H1 (cell line): ENCODE measurements around the gene ZMYM2. TPM values are rescaled to one million over a fixed set of nuclear protein-coding genes. Genes with fewer than 3 reads are reported as not detected.

Experiments used
- CTCF ChIA-PET: fragments of 300-600 bp; sonication (Branson Sonifier 250); formaldehyde crosslinking; loops from one replicate; lab custom pipeline; 2021; ENCODE audit not compliant: partially characterized antibody; lab: Charles Lee
- POLR2A ChIA-PET: fragments of 300-600 bp; sonication (Branson Sonifier 250); formaldehyde crosslinking; loops from one replicate; lab custom pipeline; 2021; ENCODE audit warnings: inconsistent platforms; ENCODE audit not compliant: partially characterized antibody; lab: Charles Lee
- DNase-seq, 2 experiments: peaks; one replicate each; pipeline versions ENCODE4 v3.0.0 to v3.0.0-alpha.2; 2010 to 2022; ENCODE audit warnings: low spot score in 2 of 2, low read depth in 1 of 2, mixed read lengths in 1 of 2
- FAIRE-seq: peaks from 2 replicates; lab custom pipeline; 2011; peaks lifted over from hg19 to GRCh38; lab: Jason Lieb, UNC
- H2AFZ ChIP-seq: 2 replicates; pipeline ENCODE4 v1.8.1; 2012; ENCODE audit warnings: low read length, inconsistent platforms
- H2AK5ac ChIP-seq: 2 replicates; pipeline ENCODE4 v1.6.1; 2013; ENCODE audit warnings: low read depth, low read length
- H2BK120ac ChIP-seq: replicated peaks from 2 replicates; pipeline ENCODE3; 2013; ENCODE audit warnings: low read depth, low read length, inconsistent platforms
- H2BK12ac ChIP-seq: 2 replicates; pipeline ENCODE4 v1.6.1; 2013; ENCODE audit warnings: low read depth, low read length
- H2BK15ac ChIP-seq: 2 replicates; pipeline ENCODE4 v1.6.1; 2013; ENCODE audit warnings: low read length
- H2BK20ac ChIP-seq: 2 replicates; pipeline ENCODE4 v1.6.1; 2013; ENCODE audit warnings: low read length
- H2BK5ac ChIP-seq: 2 replicates; pipeline ENCODE4 v1.6.1; 2013; ENCODE audit warnings: low read depth, low read length
- H3K14ac ChIP-seq: 2 replicates; pipeline ENCODE4 v1.6.1; 2013; ENCODE audit warnings: inconsistent platforms; ENCODE audit not compliant: insufficient read length
- H3K18ac ChIP-seq: 2 replicates; pipeline ENCODE4 v1.6.1; 2013; ENCODE audit warnings: low read length; ENCODE audit errors: extremely low read depth
- H3K23ac ChIP-seq: 2 replicates; pipeline ENCODE4 v1.6.1; 2013; ENCODE audit warnings: inconsistent platforms; ENCODE audit not compliant: insufficient read length
- H3K23me2 ChIP-seq: 2 replicates; pipeline ENCODE4 v1.6.1; 2013; ENCODE audit warnings: low read depth, low read length
- H3K27ac ChIP-seq: 2 replicates; pipeline ENCODE4 v1.6.1; 2011; ENCODE audit warnings: low read depth, low read length, inconsistent platforms
- H3K27me3 ChIP-seq, 4 experiments: replicated peaks in 1 of 4; 1 replicate in 1 of 4; 2 replicates in 3 of 4; pipeline versions ENCODE4 v1.6.1 to v1.8.1; 2011 to 2013; ENCODE audit warnings: low read length in 3 of 4, mild to moderate bottlenecking in 3 of 4, inconsistent platforms in 2 of 4, mixed read lengths in 2 of 4, moderate library complexity in 1 of 4; ENCODE audit not compliant: control insufficient read depth in 3 of 4, insufficient read depth in 3 of 4; ENCODE audit errors: extremely low read depth in 1 of 4
- H3K36me3 ChIP-seq, 4 experiments: 2 replicates each; pipeline versions ENCODE4 v1.6.1 to v1.8.1; 2011 to 2013; ENCODE audit warnings: mild to moderate bottlenecking in 4 of 4, low read length in 3 of 4, moderate library complexity in 2 of 4, control low read depth in 1 of 4, inconsistent platforms in 1 of 4; ENCODE audit not compliant: insufficient read depth in 4 of 4, control insufficient read depth in 2 of 4
- H3K4ac ChIP-seq: replicated peaks from 2 replicates; pipeline ENCODE3; 2013; ENCODE audit warnings: low read length, low read depth, mixed read lengths, inconsistent platforms; ENCODE audit not compliant: insufficient read length
- H3K4me1 ChIP-seq, 4 experiments: replicated peaks in 1 of 4; 1 replicate in 1 of 4; 2 replicates in 3 of 4; pipeline versions ENCODE4 v1.6.1 to v1.8.1; 2011 to 2013; ENCODE audit warnings: low read length in 3 of 4, inconsistent platforms in 2 of 4, mixed read lengths in 1 of 4; ENCODE audit not compliant: insufficient read depth in 4 of 4, control insufficient read depth in 3 of 4
- H3K4me2 ChIP-seq, 2 experiments: 2 replicates each; pipeline versions ENCODE4 v1.6.1 to v1.8.1; 2011 to 2013; ENCODE audit warnings: low read depth in 2 of 2, low read length in 2 of 2, control low read depth in 1 of 2, inconsistent platforms in 1 of 2, mild to moderate bottlenecking in 1 of 2; ENCODE audit not compliant: insufficient read depth in 1 of 2
- H3K4me3 ChIP-seq, 4 experiments: fragments of 200-600, 300-600 bp in 1 of 4; sonication (generic), shearing (Covaris generic), sonication (Bioruptor Twin) in 1 of 4; 2 replicates each; pipeline versions ENCODE4 v1.5.1 to v1.8.1; 2011 to 2016; ENCODE audit warnings: low read length in 4 of 4, low read depth in 3 of 4, control low read depth in 2 of 4, inconsistent platforms in 2 of 4, mild to moderate bottlenecking in 2 of 4, mixed read lengths in 1 of 4, moderate library complexity in 1 of 4; ENCODE audit not compliant: insufficient read depth in 2 of 4; ENCODE audit errors: extremely low read depth in 1 of 4
- H3K56ac ChIP-seq: replicated peaks from 2 replicates; pipeline ENCODE3; 2013; ENCODE audit warnings: low read depth, mild to moderate bottlenecking, mixed read lengths, low read length, inconsistent platforms; ENCODE audit not compliant: insufficient read length
- H3K79me1 ChIP-seq: 2 replicates; pipeline ENCODE4 v1.6.1; 2013; ENCODE audit warnings: low read depth, low read length, control low read depth
- H3K79me2 ChIP-seq, 2 experiments: 2 replicates each; pipeline versions ENCODE4 v1.6.1 to v1.8.1; 2012 to 2013; ENCODE audit warnings: low read length in 2 of 2, mild to moderate bottlenecking in 2 of 2, inconsistent platforms in 1 of 2; ENCODE audit not compliant: insufficient read depth in 2 of 2, control insufficient read depth in 1 of 2
- H3K9ac ChIP-seq, 4 experiments: replicated peaks in 1 of 4; 1 replicate in 1 of 4; 2 replicates in 3 of 4; pipeline versions ENCODE4 v1.6.1 to v1.8.1; 2011 to 2013; ENCODE audit warnings: low read depth in 3 of 4, low read length in 3 of 4, control low read depth in 2 of 4, mild to moderate bottlenecking in 2 of 4, moderate library complexity in 2 of 4, inconsistent platforms in 1 of 4; ENCODE audit errors: extremely low read depth in 1 of 4
- H3K9me3 ChIP-seq, 2 experiments: 2 replicates each; pipeline versions ENCODE4 v1.6.1 to v1.8.1; 2012 to 2013; ENCODE audit warnings: mild to moderate bottlenecking in 2 of 2, moderate library complexity in 2 of 2, control low read depth in 1 of 2, inconsistent platforms in 1 of 2, low read depth in 1 of 2, low read length in 1 of 2, mixed read lengths in 1 of 2; ENCODE audit not compliant: insufficient read depth in 2 of 2
- H4K20me1 ChIP-seq, 2 experiments: replicated peaks in 1 of 2; 2 replicates each; pipeline versions ENCODE3 to v1.8.1; 2011 to 2013; ENCODE audit warnings: inconsistent platforms in 2 of 2, low read length in 2 of 2, mild to moderate bottlenecking in 1 of 2; ENCODE audit not compliant: insufficient read depth in 2 of 2, control insufficient read depth in 1 of 2
- H4K5ac ChIP-seq: 2 replicates; pipeline ENCODE4 v1.6.1; 2013; ENCODE audit warnings: low read length, low read depth, mixed read lengths, inconsistent platforms; ENCODE audit not compliant: insufficient read length
- H4K8ac ChIP-seq: 2 replicates; pipeline ENCODE4 v1.8.0; 2013; ENCODE audit warnings: mild to moderate bottlenecking, moderate library complexity, low read length, inconsistent platforms; ENCODE audit not compliant: insufficient read depth; ENCODE audit errors: extremely low read depth
- H4K91ac ChIP-seq: replicated peaks from 2 replicates; pipeline ENCODE3; 2013; ENCODE audit warnings: low read length, mixed read lengths, inconsistent platforms; ENCODE audit not compliant: insufficient read length
- BRCA1 ChIP-seq: IDR thresholded peaks from 2 replicates; pipeline ENCODE4 v1.6.1; 2012; ENCODE audit warnings: low read depth, low read length, improper control_type of control experiment
- EGR1 ChIP-seq: IDR thresholded peaks from 2 replicates; pipeline ENCODE4 v1.6.1; 2011; ENCODE audit warnings: low read depth, low read length, borderline replicate concordance
- EZH2 ChIP-seq: fragments of 200-600 bp; sonication (generic); IDR thresholded peaks from 2 replicates; pipeline ENCODE4 v1.7.1; 2012; ENCODE audit warnings: low read depth, mild to moderate bottlenecking, moderate library complexity, low read length, inconsistent platforms; ENCODE audit not compliant: severe bottlenecking
- GABPA ChIP-seq: IDR thresholded peaks from 2 replicates; pipeline ENCODE4 v1.6.1; 2011; ENCODE audit warnings: mild to moderate bottlenecking, low read length, moderate library complexity, borderline replicate concordance; ENCODE audit not compliant: insufficient read depth
- polyA plus RNA-seq, 7 experiments: library from polyadenylated mRNA; depleted of rRNA in 3 of 7; stranded (reverse) in 5 of 7; unstranded in 2 of 7; fragments of >200 nt in 5 of 7; fragments of 200-250 nt in 2 of 7; gene quantifications; 1 replicate in 5 of 7; 2 replicates in 1 of 7; 4 replicates in 1 of 7; pipeline versions ENCODE4 v1.2.1 to v1.2.3, GENCODE V29; 2011 to 2013; ENCODE audit warnings: missing spikeins in 2 of 7, mixed read lengths in 2 of 7
- total RNA-seq: library from RNA; stranded (reverse); fragmentation: NEBNext Ultra II Directional; extraction: Animal tissue kit (Norgen Biotek cat#: 25700); gene quantifications from 2 replicates; pipeline ENCODE4 v1.2.1, GENCODE V29; 2021

Gene ZMYM2
- total and polyA plus RNA-seq, 2 of the 8 experiments (the other 6 are each of a cell fraction or from before 2014, with no cell fraction given) = 41.2 to 159 TPM

DNA sequence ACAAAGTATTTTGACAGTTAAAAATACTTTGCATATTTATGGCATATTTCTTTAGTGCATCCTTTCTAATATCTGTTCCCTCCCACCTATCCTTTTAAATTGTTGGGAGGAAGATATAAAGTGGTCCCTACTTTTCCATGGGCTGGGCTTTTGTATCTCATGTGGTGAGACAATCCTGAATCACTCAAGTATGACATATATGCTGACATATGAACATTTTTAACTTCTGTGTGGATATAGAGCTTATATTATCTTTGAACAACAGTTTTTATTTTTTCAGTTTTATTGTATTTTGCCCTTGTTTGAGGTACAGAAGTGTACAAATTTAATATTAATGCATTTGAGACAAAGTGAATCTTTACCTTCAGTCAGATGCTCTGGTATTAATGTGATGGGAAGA is 3.4 kb downstream of the ZMYM2 start:
- H3K4me2 ChIP-seq = no peak overlapping the region; a peak in 2 of 4 replicates
- H3K56ac ChIP-seq = no peak overlapping the region
- no peak overlapping the region for H3K27ac ChIP-seq
- no peak overlapping the region for H3K18ac ChIP-seq
- no peaks in the 10 kb centered on the region for H3K9me3 ChIP-seq
- TF ChIP-seq EZH2 (no peak), GABPA (no peak), BRCA1 (no peak), EGR1 (no peak)
- TF ChIP-seq, all 59 proteins: peak for 0
- peaks cover 0 to 6% (median 3%) of the 10 kb centered on the region in 4 experiments; a peak in 2 of 7 replicates for H3K4me1 ChIP-seq
- H3K36me3 ChIP-seq = peaks cover 0 to 39% (median 11%) of the 10 kb centered on the region in 4 experiments; a peak in 4 of 8 replicates
- no peak overlapping the region for H2BK12ac ChIP-seq
- peaks cover 4% of the 10 kb centered on the region for H3K23me2 ChIP-seq
- H3K23ac ChIP-seq = no peak overlapping the region
- H3K4me3 ChIP-seq = peak overlapping the region in 1 of 4 experiments; percentile 96; a peak in 2 of 8 replicates
- no peak overlapping the region for H3K9ac ChIP-seq
- H4K20me1 ChIP-seq = peaks cover 7 to 18% of the 10 kb centered on the region in 2 experiments
- no peak overlapping the region for H2AFZ ChIP-seq
- no peak overlapping the region for H2AK5ac ChIP-seq
- H3K4ac ChIP-seq = no peak overlapping the region
- H2BK120ac ChIP-seq = no peak overlapping the region
- no peak overlapping the region for H2BK15ac ChIP-seq
- no peaks in the 10 kb centered on the region for H3K79me1 ChIP-seq
- FAIRE-seq (no peak), DNase-seq (no peak)
- POLR2A ChIA-PET = interaction anchor here (0.9 kb wide), 1 partner anchor 9 kb away, joined by 5 read pairs; no protein-coding TSS in a partner anchor
- no peak overlapping the region for H4K5ac ChIP-seq
- H2BK20ac ChIP-seq = no peak overlapping the region
- H2BK5ac ChIP-seq = no peak overlapping the region
- CTCF ChIA-PET = interaction anchor here (1.0 kb wide), 1 partner anchor 10 kb away, joined by 5 read pairs; no protein-coding TSS in a partner anchor
- H4K91ac ChIP-seq = no peak overlapping the region
- peaks cover 23 to 78% of the 10 kb centered on the region in 2 experiments for H3K79me2 ChIP-seq
- no peak overlapping the region for H4K8ac ChIP-seq
- no peak overlapping the region for H3K14ac ChIP-seq
- H3K27me3 ChIP-seq = no peaks in the 10 kb centered on the region
